Mucosa of rectum (tissue), 2 donors: ENCODE measurements around the gene PLCL1.
A peak's percentile ranks its signal among the peaks of the same experiment; 100 is the strongest.

ENCODE experiments used
- H3K27ac ChIP-seq, 2 donors: one replicate each; pipeline ENCODE4 v1.7.0; 2013; ENCODE audit warnings: inconsistent platforms in 2 of 2, low read depth in 2 of 2, low read length in 2 of 2
- H3K27me3 ChIP-seq, 2 donors: one replicate each; pipeline ENCODE4 v1.7.0; 2013; ENCODE audit warnings: low read length in 2 of 2; ENCODE audit not compliant: control insufficient read depth in 2 of 2, insufficient read depth in 2 of 2
- H3K36me3 ChIP-seq, 2 donors: one replicate each; pipeline ENCODE4 v1.7.0; 2013; ENCODE audit warnings: low read length in 2 of 2; ENCODE audit not compliant: control insufficient read depth in 2 of 2, insufficient read depth in 2 of 2
- H3K4me1 ChIP-seq, 2 donors: one replicate each; pipeline ENCODE4 v1.7.0; 2013; ENCODE audit warnings: low read length in 2 of 2, mild to moderate bottlenecking in 1 of 2; ENCODE audit not compliant: control insufficient read depth in 2 of 2, insufficient read depth in 2 of 2
- H3K4me3 ChIP-seq, 2 donors: one replicate each; pipeline ENCODE4 v1.7.0; 2013; ENCODE audit warnings: low read length in 2 of 2
- H3K9ac ChIP-seq, 2 donors: one replicate each; pipeline ENCODE4 v1.7.0; 2013; ENCODE audit warnings: low read length in 2 of 2, low read depth in 1 of 2, mild to moderate bottlenecking in 1 of 2
- H3K9me3 ChIP-seq, 2 donors: one replicate each; pipeline ENCODE4 v1.7.0; 2013; ENCODE audit warnings: low read length in 2 of 2; ENCODE audit not compliant: control insufficient read depth in 2 of 2
- donor health status: healthy.
- donor health status: Normal muscosa, but diverticular disease.

Gene PLCL1

DNA sequence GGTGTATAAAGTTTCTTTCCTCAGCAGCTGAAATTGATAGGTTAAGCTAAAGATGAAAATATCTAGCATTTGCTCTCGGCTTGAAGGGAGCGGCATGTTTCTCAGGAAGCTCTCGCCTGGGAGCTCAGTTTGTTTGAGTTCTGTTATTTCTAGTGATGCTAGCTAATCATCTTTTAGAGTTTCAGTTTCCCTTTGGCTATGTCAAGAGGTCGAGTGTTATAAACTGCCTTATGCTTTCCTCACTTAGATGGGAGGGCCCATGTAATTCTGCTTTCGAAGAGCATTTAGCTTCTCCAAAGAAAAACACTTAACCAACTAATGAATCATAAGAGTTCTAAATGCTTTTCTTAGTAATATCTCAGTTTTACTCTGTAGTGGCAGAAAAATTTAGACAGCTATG is 33.6 kb downstream of the PLCL1 start:
- Histone ChIP-seq H3K9ac (no peak overlapping the region), H3K27ac (peak overlapping the region; percentile 14 to 21)

DNA sequence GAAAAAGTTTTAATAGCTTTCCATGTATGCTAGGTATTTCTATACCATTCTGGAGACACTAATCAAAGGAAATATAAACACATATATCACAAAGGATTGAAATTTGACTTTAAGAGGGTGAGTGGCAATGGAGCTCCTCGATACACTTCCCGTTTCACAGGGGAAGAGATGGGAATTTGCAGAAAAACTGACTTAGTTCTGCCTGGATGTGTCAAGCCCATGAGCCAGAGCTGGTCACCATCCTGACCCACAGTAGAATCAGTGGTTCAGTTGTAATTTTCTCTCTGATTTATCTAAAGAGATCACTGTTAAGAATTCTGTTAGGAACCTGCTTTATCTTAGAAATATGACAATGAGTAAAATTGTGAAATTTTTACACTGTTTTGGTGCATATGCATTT is 34.2 kb downstream of the PLCL1 start:
- Histone ChIP-seq H3K36me3 (no peaks in the 10 kb centered on the region), H3K4me1 (no peaks in the 10 kb centered on the region), H3K27me3 (no peaks in the 10 kb centered on the region), H3K27ac (peak overlapping the region in 1 of 2 donors; percentile 21), H3K9me3 (no peaks in the 10 kb centered on the region), H3K9ac (no peak overlapping the region), H3K4me3 (peak overlapping the region; percentile 11 to 17)

More for the DNA sequence above, 33.6 kb downstream of the PLCL1 start:
- H3K4me3 ChIP-seq: peak overlapping the region; percentile 11 to 17
- no peaks in the 10 kb centered on the region for H3K27me3 ChIP-seq
- H3K9me3 ChIP-seq: no peaks in the 10 kb centered on the region
- H3K36me3 ChIP-seq: no peaks in the 10 kb centered on the region
- H3K4me1 ChIP-seq: no peaks in the 10 kb centered on the region

DNA sequence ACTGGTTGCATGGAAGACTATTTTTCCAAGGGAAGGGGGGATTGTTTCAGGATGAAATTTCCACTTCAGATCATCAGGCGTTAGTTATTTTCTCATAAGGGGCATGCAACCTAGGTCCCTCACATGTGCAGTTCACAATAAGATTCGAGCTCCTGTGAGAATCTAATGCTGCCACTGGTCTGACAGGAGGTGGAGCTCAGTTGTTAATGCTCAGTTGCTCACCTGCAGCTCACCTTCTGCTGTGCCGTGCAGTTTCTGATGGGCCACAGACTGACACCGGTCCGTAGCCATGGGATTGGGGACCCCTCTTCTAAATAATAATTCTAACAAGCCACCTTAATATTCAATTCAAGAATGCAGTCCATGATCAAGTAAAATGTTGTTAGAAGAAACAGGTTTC is 34.9 kb downstream of the PLCL1 start:
- H3K4me1 ChIP-seq: no peaks in the 10 kb centered on the region
- H3K9me3 ChIP-seq: no peaks in the 10 kb centered on the region
- no peak overlapping the region for H3K9ac ChIP-seq
- H3K4me3 ChIP-seq: no peak overlapping the region
- no peak overlapping the region for H3K27ac ChIP-seq
- no peaks in the 10 kb centered on the region for H3K27me3 ChIP-seq
- H3K36me3 ChIP-seq: no peaks in the 10 kb centered on the region

DNA sequence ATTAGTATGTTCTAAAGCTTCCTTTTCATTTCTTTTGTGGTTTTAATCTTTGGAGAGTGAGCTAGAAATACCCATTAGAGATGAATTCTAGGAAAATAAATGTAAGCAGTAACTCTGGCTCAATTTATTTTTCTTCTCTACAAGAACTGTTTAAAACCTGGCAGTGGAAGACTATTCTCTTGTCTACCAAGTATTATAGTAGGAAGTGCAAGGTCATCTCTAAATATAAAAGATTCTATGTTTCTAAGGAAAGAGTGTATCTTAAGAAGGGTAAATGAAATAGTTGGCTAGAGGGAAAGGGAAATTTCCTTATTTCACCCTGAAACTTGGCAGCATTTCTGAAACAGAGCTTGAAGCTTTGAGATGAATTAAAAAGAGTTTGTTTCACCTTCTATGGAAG is 35.5 kb downstream of the PLCL1 start:
- Histone ChIP-seq H3K4me1 (no peaks in the 10 kb centered on the region), H3K9ac (no peak overlapping the region), H3K27me3 (no peaks in the 10 kb centered on the region), H3K9me3 (no peaks in the 10 kb centered on the region), H3K27ac (no peak overlapping the region), H3K4me3 (no peak overlapping the region), H3K36me3 (no peaks in the 10 kb centered on the region)

DNA sequence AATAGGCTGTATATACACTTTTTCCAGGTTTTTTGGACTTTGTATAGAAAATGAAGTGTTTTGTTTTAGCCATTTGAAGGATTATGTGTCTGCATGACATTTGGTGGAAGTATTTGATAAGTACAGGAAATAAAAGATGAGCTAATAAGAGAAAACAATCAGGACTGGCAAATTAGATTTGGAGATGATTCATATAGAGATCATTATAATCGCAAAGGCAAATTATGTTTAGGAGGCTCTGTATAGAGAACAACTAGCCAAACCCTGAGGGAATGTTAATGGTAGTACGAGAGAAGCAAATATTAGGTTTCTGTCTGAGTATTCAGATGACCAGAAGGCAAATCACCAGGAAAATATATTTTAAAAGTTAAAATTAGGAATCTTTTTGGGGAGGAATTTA is 41.7 kb downstream of the PLCL1 start:
- peaks cover 0 to 3% of the 10 kb centered on the region in 2 donors for H3K4me1 ChIP-seq
- no peak overlapping the region for H3K9ac ChIP-seq
- no peak overlapping the region for H3K4me3 ChIP-seq
- H3K36me3 ChIP-seq: no peaks in the 10 kb centered on the region
- no peaks in the 10 kb centered on the region for H3K9me3 ChIP-seq
- no peak overlapping the region for H3K27ac ChIP-seq
- no peaks in the 10 kb centered on the region for H3K27me3 ChIP-seq

DNA sequence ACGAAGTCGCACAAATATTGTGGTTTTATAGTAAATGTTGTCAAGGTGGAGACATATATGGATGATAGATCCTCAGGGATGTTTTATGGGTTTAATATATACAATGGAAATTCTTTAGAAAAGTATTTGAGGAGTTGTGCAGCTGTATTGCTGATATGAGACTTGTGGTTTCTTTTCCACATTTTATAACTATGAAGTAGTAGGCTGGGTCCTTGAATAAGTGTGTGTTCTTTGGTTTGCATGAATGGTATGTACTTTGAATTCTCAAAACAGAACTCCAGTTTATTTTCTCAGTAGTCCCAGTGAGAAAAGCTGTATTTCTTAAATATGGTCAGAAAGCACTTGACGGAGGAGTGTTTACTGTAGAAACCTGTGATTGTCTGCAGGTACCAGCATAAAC is 42.4 kb downstream of the PLCL1 start:
- Histone ChIP-seq H3K27ac (no peak overlapping the region), H3K9me3 (no peaks in the 10 kb centered on the region), H3K4me3 (no peak overlapping the region), H3K4me1 (peaks cover 0 to 7% of the 10 kb centered on the region in 2 donors), H3K9ac (no peak overlapping the region), H3K36me3 (no peaks in the 10 kb centered on the region), H3K27me3 (no peaks in the 10 kb centered on the region)

DNA sequence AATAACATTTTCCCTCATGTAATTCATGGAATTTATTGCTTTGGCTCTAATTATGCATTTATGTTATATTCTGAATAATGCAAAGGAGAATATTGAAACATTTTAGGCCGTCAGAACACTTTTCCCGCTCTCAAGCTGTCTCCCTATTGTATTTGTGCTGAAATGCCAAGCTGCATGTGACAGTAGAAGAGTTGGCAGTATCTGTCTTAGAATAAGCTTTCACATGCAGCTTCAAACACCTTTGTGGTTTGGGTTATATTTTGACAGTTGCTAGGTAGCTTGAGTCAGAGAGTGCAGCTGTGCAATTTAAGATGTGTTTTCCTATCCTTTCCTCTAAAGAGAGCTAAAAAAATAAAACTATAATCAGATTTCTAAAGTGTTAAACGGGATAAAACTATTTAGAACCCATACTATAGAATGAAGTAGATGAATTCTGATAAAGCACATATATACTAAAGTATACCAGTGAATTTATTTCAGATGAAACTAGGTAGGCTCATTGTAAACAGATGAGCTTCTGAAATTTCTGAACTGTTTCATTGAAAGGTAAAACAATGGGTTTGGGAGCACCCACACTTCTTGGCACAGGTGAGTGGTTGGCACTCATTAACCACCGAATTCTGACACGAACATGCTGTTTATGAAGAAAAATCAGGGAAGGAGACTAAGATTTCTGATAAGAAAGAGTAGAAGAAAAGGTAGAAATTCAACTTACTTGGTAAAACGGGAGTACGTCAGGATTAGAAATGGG is 43.4 kb downstream of the PLCL1 start:
- Histone ChIP-seq H3K27me3 (no peaks in the 10 kb centered on the region), H3K4me1 (peaks cover 0 to 7% of the 10 kb centered on the region in 2 donors), H3K27ac (no peak overlapping the region), H3K9me3 (no peaks in the 10 kb centered on the region), H3K9ac (no peak overlapping the region), H3K4me3 (no peak overlapping the region), H3K36me3 (no peaks in the 10 kb centered on the region)

DNA sequence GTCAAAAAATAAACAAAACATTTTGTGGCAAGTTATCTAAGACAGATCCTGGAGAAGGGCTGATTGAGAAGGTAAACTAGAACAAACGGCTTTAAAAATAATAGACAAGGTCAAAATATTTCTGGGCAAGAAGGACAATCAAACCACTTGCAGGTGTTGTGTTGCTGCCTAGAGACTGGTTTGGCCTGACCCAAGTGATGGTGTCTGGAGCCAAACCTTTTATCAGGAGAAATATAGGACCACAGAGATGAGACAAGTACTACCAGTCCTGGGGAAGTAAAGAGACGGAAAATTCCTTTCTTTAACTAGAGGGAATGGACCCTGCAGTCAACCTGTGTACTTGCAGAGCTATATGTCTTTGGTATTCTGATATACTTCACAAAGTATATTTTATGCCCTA is 44.2 kb downstream of the PLCL1 start:
- Histone ChIP-seq H3K27me3 (no peaks in the 10 kb centered on the region), H3K4me1 (peaks cover 2 to 11% of the 10 kb centered on the region in 2 donors), H3K9ac (no peak overlapping the region), H3K36me3 (no peaks in the 10 kb centered on the region), H3K4me3 (no peak overlapping the region), H3K27ac (no peak overlapping the region), H3K9me3 (no peaks in the 10 kb centered on the region)

DNA sequence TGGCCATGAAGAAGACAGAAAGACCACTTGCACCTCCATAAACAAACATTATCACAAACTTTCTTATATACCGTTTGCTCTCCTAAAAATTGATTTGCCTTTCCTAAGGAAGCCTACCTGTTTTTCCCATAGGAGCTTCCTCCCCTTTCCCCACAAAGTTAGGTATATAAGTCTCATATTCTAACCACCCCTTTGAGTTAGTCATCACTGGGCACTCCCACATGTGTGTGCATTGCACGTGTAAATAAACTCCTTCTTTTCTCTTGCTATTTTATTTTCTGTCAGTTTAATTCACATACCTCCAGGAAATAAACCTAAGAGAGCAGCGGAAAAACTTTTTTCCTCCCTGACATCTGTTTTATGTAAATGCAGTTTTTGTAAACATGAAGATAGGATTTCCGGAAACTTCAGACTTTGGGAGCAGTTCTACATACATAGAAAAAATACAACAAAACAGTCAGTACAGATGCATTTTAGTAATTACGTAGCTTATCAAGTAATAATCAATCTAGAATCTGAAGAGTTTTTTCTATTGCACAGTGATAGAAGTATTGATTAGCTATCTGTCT is 46.6 kb downstream of the PLCL1 start:
- Histone ChIP-seq H3K36me3 (no peaks in the 10 kb centered on the region), H3K9ac (no peak overlapping the region), H3K9me3 (no peaks in the 10 kb centered on the region), H3K27ac (no peak overlapping the region), H3K4me1 (peaks cover 2 to 11% of the 10 kb centered on the region in 2 donors), H3K4me3 (no peak overlapping the region), H3K27me3 (no peaks in the 10 kb centered on the region)

DNA sequence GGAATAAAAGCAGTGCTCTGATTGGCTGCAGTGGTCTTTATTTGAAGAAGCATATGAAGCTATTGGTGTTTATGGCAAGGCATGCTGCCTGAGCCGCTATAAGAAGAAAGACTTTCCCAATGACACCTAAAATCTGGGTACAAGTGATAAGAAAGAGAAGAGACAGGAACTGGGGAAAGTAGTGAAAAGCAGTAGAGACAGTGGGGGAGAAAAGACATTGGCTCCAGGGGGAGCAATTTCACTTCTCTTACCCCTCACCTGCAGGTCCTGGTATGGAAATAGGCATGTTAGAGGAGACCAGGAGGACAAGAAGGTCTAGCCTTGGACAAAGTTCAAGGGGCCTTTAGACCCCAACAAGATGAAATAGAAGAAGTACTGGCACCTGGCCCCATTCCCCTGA is 47.1 kb downstream of the PLCL1 start:
- Histone ChIP-seq H3K27ac (no peak overlapping the region), H3K9ac (no peak overlapping the region), H3K4me3 (no peak overlapping the region)

More for the DNA sequence above, 47.1 kb downstream of the PLCL1 start:
- Histone ChIP-seq H3K4me1 (peaks cover 2 to 11% of the 10 kb centered on the region in 2 donors), H3K27me3 (no peaks in the 10 kb centered on the region), H3K36me3 (no peaks in the 10 kb centered on the region), H3K9me3 (no peaks in the 10 kb centered on the region)
